H9 (cell line): Measurements from ENCODE around the gene ULK3. TPM values are rescaled to one million over a fixed set of nuclear protein-coding genes. Genes with fewer than 3 reads are reported as not detected.

Experiments
- DNase-seq: peaks from one replicate; pipeline ENCODE4 v3.0.0-alpha.2; 2017
- H2AFZ ChIP-seq: one replicate; pipeline ENCODE4 v1.6.1; 2013; ENCODE audit warnings: mild to moderate bottlenecking, low read length, control low read depth, moderate library complexity
- H2AK5ac ChIP-seq: 2 replicates; pipeline ENCODE4 v1.6.1; 2013; ENCODE audit warnings: low read length, control low read depth, mixed read lengths; ENCODE audit not compliant: insufficient read length
- H2BK120ac ChIP-seq: one replicate; pipeline ENCODE4 v1.6.1; 2013; ENCODE audit warnings: low read depth, mild to moderate bottlenecking, low read length, control low read depth, inconsistent platforms; ENCODE audit not compliant: poor library complexity, severe bottlenecking
- H2BK12ac ChIP-seq: 2 replicates; pipeline ENCODE4 v1.6.1; 2013; ENCODE audit warnings: low read length, control low read depth, mixed read lengths, low read depth; ENCODE audit not compliant: insufficient read length
- H2BK15ac ChIP-seq: 2 replicates; pipeline ENCODE4 v1.6.1; 2013; ENCODE audit warnings: low read depth, low read length, control low read depth
- H2BK20ac ChIP-seq: one replicate; pipeline ENCODE4 v1.6.1; 2013; ENCODE audit warnings: low read depth, mild to moderate bottlenecking, low read length, control low read depth, inconsistent platforms; ENCODE audit not compliant: poor library complexity, severe bottlenecking
- H2BK5ac ChIP-seq: 2 replicates; pipeline ENCODE4 v1.6.1; 2013; ENCODE audit warnings: low read length, control low read depth, mixed read lengths; ENCODE audit not compliant: insufficient read length
- H3K14ac ChIP-seq: 2 replicates; pipeline ENCODE4 v1.6.1; 2013; ENCODE audit warnings: low read length, control low read depth; ENCODE audit not compliant: insufficient read depth
- H3K18ac ChIP-seq: 2 replicates; pipeline ENCODE4 v1.6.1; 2013; ENCODE audit warnings: low read depth, mild to moderate bottlenecking, mixed read lengths, low read length, control low read depth; ENCODE audit not compliant: insufficient read length
- H3K23ac ChIP-seq: 2 replicates; pipeline ENCODE4 v1.6.1; 2013; ENCODE audit warnings: low read length, control low read depth, mixed read lengths, low read depth; ENCODE audit not compliant: insufficient read length
- H3K23me2 ChIP-seq: 2 replicates; pipeline ENCODE4 v1.6.1; 2013; ENCODE audit warnings: low read depth, mild to moderate bottlenecking, mixed read lengths, low read length, control low read depth; ENCODE audit not compliant: insufficient read length, poor library complexity, severe bottlenecking
- H3K27ac ChIP-seq: 2 replicates; pipeline ENCODE4 v1.5.1; 2013; ENCODE audit warnings: low read length, control low read depth, mixed read lengths, low read depth; ENCODE audit not compliant: insufficient read length
- H3K27me3 ChIP-seq: 2 replicates; pipeline ENCODE4 v1.6.1; 2013; ENCODE audit warnings: low read length, control low read depth, inconsistent platforms; ENCODE audit not compliant: insufficient read depth
- H3K4ac ChIP-seq: 2 replicates; pipeline ENCODE4 v1.6.1; 2013; ENCODE audit warnings: low read depth, mild to moderate bottlenecking, control low read depth, inconsistent platforms, low read length, moderate library complexity
- H3K4me1 ChIP-seq: 2 replicates; pipeline ENCODE4 v1.6.1; 2013; ENCODE audit warnings: low read length, control low read depth, inconsistent platforms; ENCODE audit not compliant: insufficient read depth
- H3K4me2 ChIP-seq: 2 replicates; pipeline ENCODE4 v1.6.1; 2013; ENCODE audit warnings: low read length, control low read depth, mixed read lengths; ENCODE audit not compliant: insufficient read length, insufficient read depth
- H3K56ac ChIP-seq: 2 replicates; pipeline ENCODE4 v1.6.1; 2013; ENCODE audit warnings: low read depth, mild to moderate bottlenecking, mixed read lengths, low read length, control low read depth; ENCODE audit not compliant: insufficient read length
- H3K79me1 ChIP-seq: 2 replicates; pipeline ENCODE4 v1.6.1; 2013; ENCODE audit warnings: low read depth, mild to moderate bottlenecking, moderate library complexity, low read length, control low read depth, inconsistent platforms; ENCODE audit not compliant: insufficient read depth, poor library complexity, severe bottlenecking
- H3K79me2 ChIP-seq: 2 replicates; pipeline ENCODE4 v1.6.1; 2013; ENCODE audit warnings: low read length, control low read depth, inconsistent platforms; ENCODE audit not compliant: insufficient read depth
- H3K9ac ChIP-seq: 2 replicates; pipeline ENCODE4 v1.6.1; 2013; ENCODE audit warnings: low read length, control low read depth, mixed read lengths; ENCODE audit not compliant: insufficient read length; ENCODE audit errors: extremely low read depth
- H3K9me3 ChIP-seq: one replicate; pipeline ENCODE4 v1.6.1; 2013; ENCODE audit warnings: low read depth, low read length, inconsistent platforms; ENCODE audit not compliant: control insufficient read depth
- H3T11ph ChIP-seq: one replicate; pipeline ENCODE4 v1.6.1; 2013; ENCODE audit warnings: mild to moderate bottlenecking, low read length, control low read depth, inconsistent platforms
- H4K20me1 ChIP-seq: one replicate; pipeline ENCODE4 v1.6.1; 2013; ENCODE audit not compliant: control insufficient read depth, insufficient read length, insufficient read depth
- H4K5ac ChIP-seq: 2 replicates; pipeline ENCODE4 v1.6.1; 2013; ENCODE audit warnings: low read depth, mild to moderate bottlenecking, mixed read lengths, low read length, control low read depth; ENCODE audit not compliant: insufficient read length
- H4K8ac ChIP-seq: replicated peaks from 2 replicates; pipeline ENCODE4 v1.6.1; 2013; ENCODE audit warnings: low read length, control low read depth, mixed read lengths, low read depth; ENCODE audit not compliant: insufficient read length
- H4K91ac ChIP-seq: 2 replicates; pipeline ENCODE4 v1.6.1; 2013; ENCODE audit warnings: low read depth, mild to moderate bottlenecking, moderate library complexity, mixed read lengths, low read length, control low read depth; ENCODE audit not compliant: insufficient read length
- H3K27ac Mint-ChIP-seq, 3 experiments: 2 replicates in 2 of 3; 3 replicates in 1 of 3; pipeline ENCODE4 v1.8.0; 2020 to 2021; ENCODE audit warnings: mixed read lengths in 3 of 3, mild to moderate bottlenecking in 1 of 3, moderate library complexity in 1 of 3
- H3K27me3 Mint-ChIP-seq: 2 replicates; pipeline ENCODE4 v1.8.0; 2021; ENCODE audit warnings: low read depth, mild to moderate bottlenecking, moderate library complexity, mixed read lengths
- H3K36me3 Mint-ChIP-seq, 3 experiments: 2 replicates in 2 of 3; 3 replicates in 1 of 3; pipeline ENCODE4 v1.8.0; 2020 to 2021; ENCODE audit warnings: low read depth in 3 of 3, mixed read lengths in 3 of 3; ENCODE audit not compliant: insufficient read depth in 1 of 3
- H3K4me1 Mint-ChIP-seq, 2 experiments: 2 replicates each; pipeline ENCODE4 v1.8.0; 2020; ENCODE audit warnings: mixed read lengths in 2 of 2
- H3K4me3 Mint-ChIP-seq, 2 experiments: 2 replicates in 1 of 2; 3 replicates in 1 of 2; pipeline ENCODE4 v1.8.0; 2020 to 2021; ENCODE audit warnings: mild to moderate bottlenecking in 2 of 2, mixed read lengths in 2 of 2, moderate library complexity in 1 of 2
- H3K9me3 Mint-ChIP-seq, 2 experiments: 2 replicates in 1 of 2; 3 replicates in 1 of 2; pipeline ENCODE4 v1.8.0; 2020; ENCODE audit warnings: mild to moderate bottlenecking in 2 of 2, mixed read lengths in 2 of 2, moderate library complexity in 1 of 2
- WGBS: extraction: QIAGEN DNeasy Blood & Tissue Kit; methylation state at CpG from one replicate; pipeline ENCODE4 v1.1.7; 2013; ENCODE audit warnings: missing lambda C conversion rate, low lambda C conversion rate, mixed read lengths; ENCODE audit not compliant: insufficient read length; ENCODE audit errors: extremely low coverage; 5-methylcytosine and 5-hydroxymethylcytosine counted together
- total RNA-seq: library from RNA; stranded (reverse); gene quantifications from 2 replicates; pipeline ENCODE4 v1.2.1, GENCODE V29; 2021
- TF ChIP-seq, protein P1 (sequence below): fragments of 200-600 bp; sonication (generic); conservative IDR thresholded peaks from 3 replicates; pipeline ENCODE4 v1.8.0; 2021; ENCODE audit warnings: antibody characterized with exemption, mild to moderate bottlenecking

Gene ULK3
- total RNA-seq, 1 experiment from 2014 or later, result 34.0 TPM

DNA sequence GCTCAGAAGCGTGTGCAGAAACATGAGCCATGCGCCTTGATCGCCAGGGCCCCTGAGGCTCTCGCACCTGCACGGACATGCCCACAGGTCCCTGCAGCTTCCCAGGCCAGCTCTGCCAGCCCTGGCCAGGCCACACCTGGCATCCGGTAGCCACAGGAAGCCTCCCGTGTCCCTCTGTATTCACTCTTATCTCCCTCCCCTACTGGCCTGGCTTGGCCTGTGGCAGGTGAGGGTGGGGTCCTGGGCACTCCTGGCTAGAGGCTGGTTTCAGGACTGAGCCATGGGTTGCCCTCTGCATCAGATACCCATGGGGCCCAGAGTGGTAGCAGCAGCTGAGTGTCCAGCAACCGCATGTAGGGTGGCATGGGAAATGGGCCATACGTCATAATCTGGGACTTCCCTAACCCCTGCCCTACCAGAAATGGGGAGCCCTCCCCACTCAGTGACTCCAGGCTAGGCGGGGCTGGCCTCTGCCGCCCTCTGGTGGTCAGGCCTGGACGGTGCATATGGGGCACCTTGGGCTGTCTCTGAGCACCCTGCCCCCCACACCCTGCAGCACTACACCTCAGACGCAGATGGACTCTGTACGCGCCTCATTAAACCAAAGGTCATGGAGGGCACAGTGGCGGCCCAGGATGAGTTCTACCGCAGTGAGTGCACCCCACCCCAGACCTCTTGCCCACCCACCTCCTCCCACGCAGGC lies 42.9 kb downstream of the ULK3 start:
- H3K79me2 ChIP-seq, result no peaks in the 10 kb centered on the region
- TF ChIP-seq, protein P1, sequence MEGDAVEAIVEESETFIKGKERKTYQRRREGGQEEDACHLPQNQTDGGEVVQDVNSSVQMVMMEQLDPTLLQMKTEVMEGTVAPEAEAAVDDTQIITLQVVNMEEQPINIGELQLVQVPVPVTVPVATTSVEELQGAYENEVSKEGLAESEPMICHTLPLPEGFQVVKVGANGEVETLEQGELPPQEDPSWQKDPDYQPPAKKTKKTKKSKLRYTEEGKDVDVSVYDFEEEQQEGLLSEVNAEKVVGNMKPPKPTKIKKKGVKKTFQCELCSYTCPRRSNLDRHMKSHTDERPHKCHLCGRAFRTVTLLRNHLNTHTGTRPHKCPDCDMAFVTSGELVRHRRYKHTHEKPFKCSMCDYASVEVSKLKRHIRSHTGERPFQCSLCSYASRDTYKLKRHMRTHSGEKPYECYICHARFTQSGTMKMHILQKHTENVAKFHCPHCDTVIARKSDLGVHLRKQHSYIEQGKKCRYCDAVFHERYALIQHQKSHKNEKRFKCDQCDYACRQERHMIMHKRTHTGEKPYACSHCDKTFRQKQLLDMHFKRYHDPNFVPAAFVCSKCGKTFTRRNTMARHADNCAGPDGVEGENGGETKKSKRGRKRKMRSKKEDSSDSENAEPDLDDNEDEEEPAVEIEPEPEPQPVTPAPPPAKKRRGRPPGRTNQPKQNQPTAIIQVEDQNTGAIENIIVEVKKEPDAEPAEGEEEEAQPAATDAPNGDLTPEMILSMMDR, result peak; percentile 97
- no peak overlapping the region for H4K91ac ChIP-seq
- no peak overlapping the region for H2BK12ac ChIP-seq
- no peak overlapping the region for H3K4me2 ChIP-seq
- DNase-seq, result peak; percentile 86
- no peaks in the 10 kb centered on the region for H3K23me2 ChIP-seq
- H3K27me3 Mint-ChIP-seq, result no peaks in the 10 kb centered on the region
- no peak overlapping the region for H3K4me3 Mint-ChIP-seq
- no peak overlapping the region for H2BK20ac ChIP-seq
- no peak overlapping the region for H4K5ac ChIP-seq
- no peak overlapping the region for H2BK120ac ChIP-seq
- H2BK5ac ChIP-seq, result no peak overlapping the region
- H2AK5ac ChIP-seq, result no peak overlapping the region
- peaks cover 11 to 37% (median 34%) of the 10 kb centered on the region in 3 experiments; a peak in 5 of 7 replicates for H3K36me3 Mint-ChIP-seq
- H3T11ph ChIP-seq, result no peak overlapping the region
- H3K9ac ChIP-seq, result no peak overlapping the region
- no peaks in the 10 kb centered on the region for H3K79me1 ChIP-seq
- H3K4ac ChIP-seq, result no peak overlapping the region
- H4K20me1 ChIP-seq, result no peaks in the 10 kb centered on the region
- H2AFZ ChIP-seq, result no peak overlapping the region
- H3K9me3 Mint-ChIP-seq, result no peaks in the 10 kb centered on the region
- no peaks in the 10 kb centered on the region for H3K27me3 ChIP-seq
- no peak overlapping the region; the same call in 1 of the 2 replicates for H3K14ac ChIP-seq
- H2BK15ac ChIP-seq, result no peak overlapping the region
- no peak overlapping the region for H3K56ac ChIP-seq
- H4K8ac ChIP-seq, result no peak overlapping the region
- H3K4me1 ChIP-seq, result no peaks in the 10 kb centered on the region
- H3K18ac ChIP-seq, result no peak overlapping the region
- H3K27ac Mint-ChIP-seq, result peak overlapping the region in 1 of 3 experiments; percentile 44; a peak in 1 of 7 replicates
- H3K9me3 ChIP-seq, result no peaks in the 10 kb centered on the region
- H3K4me1 Mint-ChIP-seq, result peaks cover 2 to 7% of the 10 kb centered on the region in 2 experiments
- no CpG with 5 or more reads among the region's 18 CpGs for WGBS
- H3K23ac ChIP-seq, result no peak overlapping the region
- H3K27ac ChIP-seq, result no peak overlapping the region
